OCI-LY3 (cell line): ENCODE measurements around the gene INHBE.
"Not testable (repeated sequence)": the region's sequence is repeated elsewhere in the genome, so short reads cannot be mapped to it uniquely, and the experiment has no call there.

ENCODE experiments used
- EZH2phosphoT487 ChIP-seq: fragments of 200-600 bp; shearing (Covaris generic); IDR thresholded peaks from 2 replicates; pipeline ENCODE4 v1.6.1; 2018; ENCODE audit warnings: antibody characterized with exemption, mixed run types, low read depth
- TF ChIP-seq, protein P1 (sequence below): fragments of 200-600, 300-600 bp; sonication (generic); IDR thresholded peaks from 2 replicates; pipeline ENCODE4 v1.5.1; 2014; ENCODE audit warnings: antibody characterized with exemption, low read length, low read depth

DNA sequence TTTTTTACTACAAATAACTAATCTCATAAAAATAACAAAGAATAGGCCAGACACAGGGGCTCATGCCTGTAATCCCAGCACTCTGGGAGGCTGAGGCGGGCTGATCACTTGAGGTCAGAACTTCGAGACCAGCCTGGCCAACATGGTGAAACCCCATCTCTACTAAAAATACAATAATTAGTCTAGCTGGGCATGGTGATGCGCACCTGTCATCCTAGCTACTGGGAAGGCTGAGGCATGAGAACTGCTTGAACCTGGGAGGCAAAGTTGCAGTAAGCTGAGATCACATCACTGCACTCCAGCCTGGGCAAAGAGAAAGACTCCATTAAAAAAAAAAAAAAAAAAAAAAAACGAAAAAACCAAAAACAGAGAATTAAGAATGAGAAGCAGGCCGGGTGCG, 40.9 kb upstream of the INHBE start:
- TF ChIP-seq, protein P1, sequence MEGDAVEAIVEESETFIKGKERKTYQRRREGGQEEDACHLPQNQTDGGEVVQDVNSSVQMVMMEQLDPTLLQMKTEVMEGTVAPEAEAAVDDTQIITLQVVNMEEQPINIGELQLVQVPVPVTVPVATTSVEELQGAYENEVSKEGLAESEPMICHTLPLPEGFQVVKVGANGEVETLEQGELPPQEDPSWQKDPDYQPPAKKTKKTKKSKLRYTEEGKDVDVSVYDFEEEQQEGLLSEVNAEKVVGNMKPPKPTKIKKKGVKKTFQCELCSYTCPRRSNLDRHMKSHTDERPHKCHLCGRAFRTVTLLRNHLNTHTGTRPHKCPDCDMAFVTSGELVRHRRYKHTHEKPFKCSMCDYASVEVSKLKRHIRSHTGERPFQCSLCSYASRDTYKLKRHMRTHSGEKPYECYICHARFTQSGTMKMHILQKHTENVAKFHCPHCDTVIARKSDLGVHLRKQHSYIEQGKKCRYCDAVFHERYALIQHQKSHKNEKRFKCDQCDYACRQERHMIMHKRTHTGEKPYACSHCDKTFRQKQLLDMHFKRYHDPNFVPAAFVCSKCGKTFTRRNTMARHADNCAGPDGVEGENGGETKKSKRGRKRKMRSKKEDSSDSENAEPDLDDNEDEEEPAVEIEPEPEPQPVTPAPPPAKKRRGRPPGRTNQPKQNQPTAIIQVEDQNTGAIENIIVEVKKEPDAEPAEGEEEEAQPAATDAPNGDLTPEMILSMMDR: not testable (repeated sequence)
- not testable (repeated sequence) for TF ChIP-seq EZH2phosphoT487
